ENCODE results near the gene SLC12A7. TPM values are rescaled to one million over a fixed set of nuclear protein-coding genes. Genes with fewer than 3 reads are reported as not detected.
"Not testable (repeated sequence)": the region's sequence is repeated elsewhere in the genome, so short reads cannot be mapped to it uniquely, and the experiment has no call there.

Gene SLC12A7
- total RNA-seq, 1 experiment from 2014 or later = 207 TPM

DNA sequence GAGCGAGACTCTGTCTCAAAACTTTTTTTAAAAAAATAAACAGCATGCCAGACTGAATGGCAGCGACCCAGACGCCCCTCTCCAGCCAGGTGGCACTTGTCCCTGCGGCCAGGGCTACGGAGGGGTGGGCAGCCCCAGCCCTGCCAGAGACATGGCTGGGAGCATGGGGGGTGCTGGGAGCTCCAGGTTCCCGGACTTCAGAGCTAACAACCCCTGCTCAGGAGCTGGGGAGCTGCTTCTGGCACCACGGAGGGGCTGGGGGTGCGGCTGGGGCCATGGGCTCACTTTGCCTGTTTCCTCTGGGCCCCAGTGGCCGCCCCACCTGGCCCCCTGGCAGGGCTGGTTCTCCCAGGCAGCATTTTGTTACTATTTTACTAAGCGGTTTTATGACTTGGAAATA is 49.9 kb downstream of the SLC12A7 start:
- intact Hi-C loops (cut with micrococcal nuclease; ENCODE audit: unreplicated experiment) = no loop called here
- H3K79me2 ChIP-seq (ENCODE audit: low read depth) = no peaks in the 10 kb centered on the region
- POLR2A ChIA-PET (ENCODE audit: unreplicated experiment) = no interaction called here

DNA sequence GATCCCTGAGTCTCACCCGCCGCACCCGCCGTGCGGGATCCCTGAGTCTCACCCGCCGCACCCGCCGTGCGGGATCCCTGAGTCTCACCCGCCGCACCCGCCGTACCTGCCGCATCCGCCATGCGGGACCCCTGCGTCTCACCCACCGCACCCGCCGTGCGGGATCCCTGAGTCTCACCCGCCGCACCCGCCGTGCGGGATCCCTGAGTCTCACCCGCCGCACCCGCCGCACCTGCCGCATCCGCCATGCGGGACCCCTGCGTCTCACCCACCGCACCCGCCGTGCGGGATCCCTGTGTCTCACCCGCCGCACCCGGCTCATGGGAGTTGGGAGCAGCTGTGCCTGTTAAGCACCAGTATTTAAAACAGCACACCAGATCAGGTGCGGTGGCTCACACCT is 50.6 kb downstream of the SLC12A7 start:
- peaks cover 15% of the 10 kb centered on the region for H4K20me1 ChIP-seq (ENCODE audit: insufficient read depth)
- H3K9me3 ChIP-seq (ENCODE audit: insufficient read depth, low read depth); DNase-seq; intact Hi-C loops (cut with micrococcal nuclease; ENCODE audit: unreplicated experiment); H3K79me2 ChIP-seq (ENCODE audit: low read depth); POLR2A ChIA-PET (ENCODE audit: unreplicated experiment); H2AFZ ChIP-seq; H3K27ac ChIP-seq; CTCF ChIA-PET; H3K27me3 ChIP-seq (ENCODE audit: insufficient read depth, low read depth); H3K4me1 ChIP-seq (replicated peaks; ENCODE audit: insufficient read depth); H3F3A ChIP-seq (ENCODE audit: insufficient read depth, low read depth); H3K36me3 ChIP-seq (ENCODE audit: low read depth); H3K9me2 ChIP-seq (ENCODE audit: insufficient read depth); H3K4me3 ChIP-seq; BruUV-seq (replicated peaks); H3K4me2 ChIP-seq: not testable (repeated sequence)

More for the DNA sequence above, 49.9 kb downstream of the SLC12A7 start:
- CTCF ChIA-PET = interaction anchor here (0.5 kb wide), 1 partner anchor 32 kb away, joined by 4 read pairs; no protein-coding TSS in a partner anchor
- Histone ChIP-seq H3F3A (ENCODE audit: insufficient read depth, low read depth) (0 out of 2 replicates have a peak, but pooled peaks cover 3% of the 10 kb centered on the region), H3K9me3 (ENCODE audit: insufficient read depth, low read depth) (no peaks in the 10 kb centered on the region), H2AFZ (no peak overlapping the region), H3K4me1 (replicated peaks; ENCODE audit: insufficient read depth) (no peaks in the 10 kb centered on the region), H3K4me2 (no peak overlapping the region), H3K36me3 (ENCODE audit: low read depth) (no peaks in the 10 kb centered on the region), H3K27me3 (ENCODE audit: insufficient read depth, low read depth) (no peaks in the 10 kb centered on the region), H3K4me3 (no peak overlapping the region), H4K20me1 (ENCODE audit: insufficient read depth) (peaks cover 15% of the 10 kb centered on the region), H3K9me2 (ENCODE audit: insufficient read depth) (no peaks in the 10 kb centered on the region), H3K27ac (no peak overlapping the region)
- BruUV-seq (replicated peaks) = TSS peak; percentile 13
- no peak for TF ChIP-seq EZH2 (IDR thresholded peaks at IDR 0.05; ENCODE audit: low read depth)
- TF ChIP-seq, protein P1, sequence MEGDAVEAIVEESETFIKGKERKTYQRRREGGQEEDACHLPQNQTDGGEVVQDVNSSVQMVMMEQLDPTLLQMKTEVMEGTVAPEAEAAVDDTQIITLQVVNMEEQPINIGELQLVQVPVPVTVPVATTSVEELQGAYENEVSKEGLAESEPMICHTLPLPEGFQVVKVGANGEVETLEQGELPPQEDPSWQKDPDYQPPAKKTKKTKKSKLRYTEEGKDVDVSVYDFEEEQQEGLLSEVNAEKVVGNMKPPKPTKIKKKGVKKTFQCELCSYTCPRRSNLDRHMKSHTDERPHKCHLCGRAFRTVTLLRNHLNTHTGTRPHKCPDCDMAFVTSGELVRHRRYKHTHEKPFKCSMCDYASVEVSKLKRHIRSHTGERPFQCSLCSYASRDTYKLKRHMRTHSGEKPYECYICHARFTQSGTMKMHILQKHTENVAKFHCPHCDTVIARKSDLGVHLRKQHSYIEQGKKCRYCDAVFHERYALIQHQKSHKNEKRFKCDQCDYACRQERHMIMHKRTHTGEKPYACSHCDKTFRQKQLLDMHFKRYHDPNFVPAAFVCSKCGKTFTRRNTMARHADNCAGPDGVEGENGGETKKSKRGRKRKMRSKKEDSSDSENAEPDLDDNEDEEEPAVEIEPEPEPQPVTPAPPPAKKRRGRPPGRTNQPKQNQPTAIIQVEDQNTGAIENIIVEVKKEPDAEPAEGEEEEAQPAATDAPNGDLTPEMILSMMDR (conservative IDR thresholded peaks at IDR 0.05) = no peak
- no peak for DNase-seq

DNA sequence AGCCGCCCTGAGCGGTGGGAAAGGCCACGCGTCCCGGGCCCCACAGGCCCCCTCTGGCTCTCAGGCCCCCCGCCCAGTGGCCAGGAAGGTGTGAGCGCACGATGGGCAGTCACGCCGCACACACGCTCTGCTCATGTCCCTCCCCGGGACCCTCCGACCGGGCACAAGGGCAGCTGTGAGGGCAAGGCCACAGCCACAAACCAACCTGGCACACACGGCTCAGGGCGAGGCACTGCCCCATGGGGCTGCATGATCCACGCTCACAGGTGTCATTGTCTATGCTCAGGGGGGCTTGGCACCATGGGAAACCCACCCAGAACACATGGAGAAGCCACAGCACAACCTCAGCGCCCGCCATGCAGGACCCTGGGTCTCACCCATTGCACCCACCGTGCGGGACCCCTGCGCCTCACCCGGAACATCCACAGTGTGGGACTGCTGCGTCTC is 51.3 kb downstream of the SLC12A7 start:
- ChIA-PET POLR2A (ENCODE audit: unreplicated experiment) (no interaction called here), CTCF (no interaction called here)
- DNase-seq = no peak
- no peak overlapping the region for H3K4me3 ChIP-seq
- H3K27ac ChIP-seq = no peak overlapping the region
- no peak overlapping the region for H2AFZ ChIP-seq
- H3K9me2 ChIP-seq (ENCODE audit: insufficient read depth) = no peaks in the 10 kb centered on the region
- intact Hi-C loops (cut with micrococcal nuclease; ENCODE audit: unreplicated experiment) = no loop called here
- H3K4me1 ChIP-seq (replicated peaks; ENCODE audit: insufficient read depth) = no peaks in the 10 kb centered on the region
- H3F3A ChIP-seq (ENCODE audit: insufficient read depth, low read depth) = 0 out of 2 replicates have a peak, but pooled peaks cover 3% of the 10 kb centered on the region
- H3K27me3 ChIP-seq (ENCODE audit: insufficient read depth, low read depth) = no peaks in the 10 kb centered on the region
- no TSS peak for BruUV-seq (replicated peaks)
- 0 out of 2 replicates have a peak, but pooled peaks cover under 1% of the 10 kb centered on the region for H3K36me3 ChIP-seq (ENCODE audit: low read depth)
- H3K79me2 ChIP-seq (ENCODE audit: low read depth) = no peaks in the 10 kb centered on the region
- H4K20me1 ChIP-seq (ENCODE audit: insufficient read depth) = peaks cover 15% of the 10 kb centered on the region
- H3K9me3 ChIP-seq (ENCODE audit: insufficient read depth, low read depth) = no peaks in the 10 kb centered on the region
- no peak for TF ChIP-seq EZH2 (IDR thresholded peaks at IDR 0.05; ENCODE audit: low read depth)
- TF ChIP-seq, protein P1 (conservative IDR thresholded peaks at IDR 0.05) = no peak
- no peak overlapping the region for H3K4me2 ChIP-seq

DNA sequence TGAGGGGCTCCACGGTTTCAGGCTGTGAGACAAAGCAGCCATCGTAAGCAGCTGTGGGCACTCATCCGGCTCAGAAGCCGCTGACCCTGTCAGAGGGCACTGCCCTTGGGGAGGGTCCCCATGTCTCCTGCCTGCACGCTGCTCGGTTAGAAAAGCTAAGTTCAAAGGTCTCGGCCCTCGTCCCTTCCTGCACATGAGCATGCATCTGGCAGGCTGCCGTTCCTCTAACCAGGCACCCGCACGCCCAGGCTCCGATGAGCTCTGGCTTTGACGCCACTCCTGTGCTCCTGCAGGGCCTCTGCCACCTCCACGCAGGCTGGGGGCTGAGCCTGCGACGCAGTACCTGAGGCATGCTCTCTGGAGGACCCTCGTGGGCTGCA is 52.0 kb downstream of the SLC12A7 start:
- BruUV-seq (replicated peaks) = no TSS peak
- Histone ChIP-seq H3K27ac (no peak overlapping the region), H3K79me2 (ENCODE audit: low read depth) (no peaks in the 10 kb centered on the region), H3K4me2 (no peak overlapping the region), H3K4me3 (no peak overlapping the region), H3K9me3 (ENCODE audit: insufficient read depth, low read depth) (no peaks in the 10 kb centered on the region), H3K4me1 (replicated peaks; ENCODE audit: insufficient read depth) (no peaks in the 10 kb centered on the region), H2AFZ (no peak overlapping the region), H3K9me2 (ENCODE audit: insufficient read depth) (no peaks in the 10 kb centered on the region), H3K36me3 (ENCODE audit: low read depth) (peaks cover 2% of the 10 kb centered on the region; the same call in 1 of the 2 replicates), H3F3A (ENCODE audit: insufficient read depth, low read depth) (0 out of 2 replicates have a peak, but pooled peaks cover 3% of the 10 kb centered on the region), H3K27me3 (ENCODE audit: insufficient read depth, low read depth) (no peaks in the 10 kb centered on the region), H4K20me1 (ENCODE audit: insufficient read depth) (peaks cover 15% of the 10 kb centered on the region)
- POLR2A ChIA-PET (ENCODE audit: unreplicated experiment) = no interaction called here
- DNase-seq = no peak
- no peak for TF ChIP-seq EZH2 (IDR thresholded peaks at IDR 0.05; ENCODE audit: low read depth)
- TF ChIP-seq, protein P1 (conservative IDR thresholded peaks at IDR 0.05) = no peak
- intact Hi-C loops (cut with micrococcal nuclease; ENCODE audit: unreplicated experiment) = no loop called here
- CTCF ChIA-PET = no interaction called here

Data from PC-9 (cell line).